ENCODE measurements around the gene PCSK7.

GRCh38 chr11:117197006-117197405 is 34.9 kb downstream of the PCSK7 start:
- no peak for TF ChIP-seq FOXM1 (IDR thresholded peaks at IDR 0.05; ENCODE audit: borderline replicate concordance)
- no peak for TF ChIP-seq ELF4 (IDR thresholded peaks at IDR 0.05)
